Measurements from ENCODE around the gene S100P. TPM values are rescaled to one million over a fixed set of nuclear protein-coding genes. Genes with fewer than 3 reads are reported as not detected.
A peak's percentile ranks its signal among the peaks of the same experiment; 100 is the strongest.

The S100P gene
- total and polyA plus RNA-seq, 4 donors = 0.42 to 3.1 (median 2.3) TPM

- peak; percentile 19 for TF ChIP-seq CTCF (IDR thresholded peaks at IDR 0.05; ENCODE audit: low read depth, low read length, missing input control)
Observed at GRCh38 chr4:6681191-6681590, 12.5 kb upstream of the S100P start (continued).

- no peaks in the 10 kb centered on the region for H3K9me3 ChIP-seq (ENCODE audit: control insufficient read depth in 4 of 4, low read length in 3 of 4)
- no peak overlapping the region for H3K27ac ChIP-seq (ENCODE audit: low read depth in 1 of 2, low read length in 2 of 2)
- no peaks in the 10 kb centered on the region for H3K36me3 ChIP-seq (ENCODE audit: control insufficient read depth in 4 of 4, insufficient read depth in 3 of 4, low read depth in 1 of 4, low read length in 3 of 4)
- 89% methylated on average over 11 of the region's 11 CpGs for WGBS
- H3K4me3 ChIP-seq (ENCODE audit: low read depth in 1 of 3, low read length in 3 of 3) = no peak overlapping the region
- TF ChIP-seq NR2F2 (IDR thresholded peaks at IDR 0.05) = no peak
- TF ChIP-seq GABPA (IDR thresholded peaks at IDR 0.05 in 1 of 2, conservative IDR thresholded peaks at IDR 0.05 in 1 of 2) = no peak
- TF ChIP-seq TAF1 (conservative IDR thresholded peaks at IDR 0.05) = no peak
- peaks cover 0 to 2% (median under 1%) of the 10 kb centered on the region in 4 donors for H3K4me1 ChIP-seq (ENCODE audit: control insufficient read depth in 4 of 4, insufficient read depth in 4 of 4, low read length in 3 of 4)
- no peak for DNase-seq (ENCODE audit: low spot score)
- H3K9ac ChIP-seq (ENCODE audit: low read depth in 1 of 2, low read length in 2 of 2) = no peak overlapping the region
- H3K27me3 ChIP-seq (ENCODE audit: control insufficient read depth in 4 of 4, insufficient read depth in 4 of 4, low read length in 3 of 4) = no peaks in the 10 kb centered on the region
Observed at GRCh38 chr4:6682862-6683590, 10.7 kb upstream of the S100P start.

GRCh38 chr4:6684656-6685055 lies 9.0 kb upstream of the S100P start:
- Histone ChIP-seq H3K4me1 (ENCODE audit: control insufficient read depth in 4 of 4, insufficient read depth in 4 of 4, low read length in 3 of 4) (peaks cover 10 to 18% (median 14%) of the 10 kb centered on the region in 4 donors), H3K27me3 (ENCODE audit: control insufficient read depth in 4 of 4, insufficient read depth in 4 of 4, low read length in 3 of 4) (no peaks in the 10 kb centered on the region), H3K9ac (ENCODE audit: low read depth in 1 of 2, low read length in 2 of 2) (no peak overlapping the region), H3K27ac (ENCODE audit: low read depth in 1 of 2, low read length in 2 of 2) (no peak overlapping the region), H3K4me3 (ENCODE audit: low read depth in 1 of 3, low read length in 3 of 3) (no peak overlapping the region), H3K9me3 (ENCODE audit: control insufficient read depth in 4 of 4, low read length in 3 of 4) (no peaks in the 10 kb centered on the region), H3K36me3 (ENCODE audit: control insufficient read depth in 4 of 4, insufficient read depth in 3 of 4, low read depth in 1 of 4, low read length in 3 of 4) (no peaks in the 10 kb centered on the region)
- no peak for DNase-seq (ENCODE audit: low spot score)
- TF ChIP-seq HNF4G (IDR thresholded peaks at IDR 0.05) (no peak), SP1 (IDR thresholded peaks at IDR 0.05) (no peak), GABPA (IDR thresholded peaks at IDR 0.05 in 1 of 2, conservative IDR thresholded peaks at IDR 0.05 in 1 of 2) (no peak)
- 95% methylated on average over 11 of the region's 11 CpGs for WGBS

- Histone ChIP-seq H3K36me3 (ENCODE audit: control insufficient read depth in 4 of 4, insufficient read depth in 3 of 4, low read depth in 1 of 4, low read length in 3 of 4) (no peaks in the 10 kb centered on the region), H3K27me3 (ENCODE audit: control insufficient read depth in 4 of 4, insufficient read depth in 4 of 4, low read length in 3 of 4) (no peaks in the 10 kb centered on the region), H3K9ac (ENCODE audit: low read depth in 1 of 2, low read length in 2 of 2) (no peak overlapping the region), H3K9me3 (ENCODE audit: control insufficient read depth in 4 of 4, low read length in 3 of 4) (no peaks in the 10 kb centered on the region), H3K4me3 (ENCODE audit: low read depth in 1 of 3, low read length in 3 of 3) (no peak overlapping the region), H3K4me1 (ENCODE audit: control insufficient read depth in 4 of 4, insufficient read depth in 4 of 4, low read length in 3 of 4) (peaks cover 11 to 25% (median 19%) of the 10 kb centered on the region in 4 donors), H3K27ac (ENCODE audit: low read depth in 1 of 2, low read length in 2 of 2) (no peak overlapping the region)
- no peak for TF ChIP-seq RXRA (IDR thresholded peaks at IDR 0.05)
- TF ChIP-seq SP1 (IDR thresholded peaks at IDR 0.05) = no peak
- no peak for TF ChIP-seq GABPA (IDR thresholded peaks at IDR 0.05 in 1 of 2, conservative IDR thresholded peaks at IDR 0.05 in 1 of 2)
- TF ChIP-seq FOXA1 (IDR thresholded peaks at IDR 0.05) = no peak
- TF ChIP-seq EGR1 (IDR thresholded peaks at IDR 0.05; ENCODE audit: low read depth in 2 of 2) = no peak
- TF ChIP-seq MAX (IDR thresholded peaks at IDR 0.05) = no peak
- no peak for TF ChIP-seq ZBTB33 (IDR thresholded peaks at IDR 0.05)
- no peak for TF ChIP-seq HNF4A (conservative IDR thresholded peaks at IDR 0.05)
- no peak for TF ChIP-seq RAD21 (IDR thresholded peaks at IDR 0.05)
- TF ChIP-seq TAF1 (conservative IDR thresholded peaks at IDR 0.05) = no peak
- no peak for TF ChIP-seq CTCF (IDR thresholded peaks at IDR 0.05; ENCODE audit: low read depth, low read length, missing input control)
- no peak for TF ChIP-seq NR2F2 (IDR thresholded peaks at IDR 0.05)
- TF ChIP-seq FOXA2 (IDR thresholded peaks at IDR 0.05) = no peak
- no peak for TF ChIP-seq ATF3 (IDR thresholded peaks at IDR 0.05)
- no peak for TF ChIP-seq YY1 (IDR thresholded peaks at IDR 0.05)
- TF ChIP-seq HNF4G (IDR thresholded peaks at IDR 0.05) = no peak
- DNase-seq (ENCODE audit: low spot score) = no peak
- 87% methylated on average over 4 of the region's 4 CpGs for WGBS
Observed at GRCh38 chr4:6686104-6686787, 7.4 kb upstream of the S100P start.

All from liver (tissue), 9 donors.